BJ (cell line): ENCODE results near the gene TXNDC9. TPM values are rescaled to one million over a fixed set of nuclear protein-coding genes. Genes with fewer than 3 reads are reported as not detected.
"Not testable (repeated sequence)": the region's sequence is repeated elsewhere in the genome, so short reads cannot be mapped to it uniquely, and the experiment has no call there.

Experiments
- CTCF ChIA-PET: fragments of 350-600 bp; formaldehyde crosslinking; extraction: SDS; loops from one replicate; lab custom pipeline; 2021; ENCODE audit warnings: antibody characterized with exemption, inconsistent platforms; lab: Yijun Ruan, JAX
- POLR2A ChIA-PET: fragments of 300-600 bp; sonication (Branson Sonifier 250); formaldehyde crosslinking; extraction: SDS; loops from one replicate; lab custom pipeline; 2021; ENCODE audit warnings: antibody characterized with exemption; lab: Charles Lee
- DNase-seq: peaks from one replicate; pipeline ENCODE4 v3.0.0-alpha.2; 2011; ENCODE audit warnings: low read depth
- H3K27me3 ChIP-seq: 2 replicates; pipeline ENCODE4 v1.6.0; 2011; ENCODE audit warnings: low read length; ENCODE audit not compliant: control insufficient read depth, insufficient read depth
- H3K36me3 ChIP-seq: 2 replicates; pipeline ENCODE4 v1.5.1; 2011; ENCODE audit warnings: low read length; ENCODE audit not compliant: control insufficient read depth, insufficient read depth
- H3K4me3 ChIP-seq: 2 replicates; pipeline ENCODE4 v1.5.1; 2011; ENCODE audit warnings: low read depth, mild to moderate bottlenecking, control low read depth, low read length
- polyA plus RNA-seq: library from polyadenylated mRNA; depleted of rRNA; stranded (reverse); fragments of >200 nt; gene quantifications from 2 replicates; pipeline ENCODE4 v1.2.3, GENCODE V29; 2011; rRNA removed
- TF ChIP-seq, protein P1 (sequence below): IDR thresholded peaks from 2 replicates; pipeline ENCODE4 v1.5.1; 2011; ENCODE audit warnings: low read depth, mild to moderate bottlenecking, control low read depth, inconsistent platforms, low read length, moderate library complexity; ENCODE audit not compliant: insufficient read depth

The TXNDC9 gene
- polyA plus RNA-seq, 1 experiment: 29.2 TPM

DNA sequence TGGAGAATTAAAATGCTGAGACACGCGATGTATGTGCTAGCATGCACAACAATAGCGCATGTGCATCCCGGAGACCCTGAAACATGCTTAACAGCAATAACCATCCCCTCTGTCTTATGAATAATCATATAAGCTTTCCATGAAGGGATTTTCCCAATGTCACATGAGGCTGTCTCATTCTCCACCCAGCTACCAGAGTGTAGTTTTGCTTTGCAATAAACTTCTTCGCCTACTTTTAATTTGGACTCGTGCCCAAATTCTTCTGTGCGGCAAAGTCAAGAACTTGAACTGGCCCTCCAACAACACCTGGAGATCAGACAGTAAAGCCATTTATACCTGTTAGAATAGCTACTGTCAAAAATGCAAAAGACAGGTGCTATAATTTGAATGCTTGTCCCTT is 50.6 kb downstream of the TXNDC9 start:
- Histone ChIP-seq H3K27me3 (no peaks in the 10 kb centered on the region), H3K36me3 (no peaks in the 10 kb centered on the region), H3K4me3 (no peak overlapping the region)
- TF ChIP-seq, protein P1, sequence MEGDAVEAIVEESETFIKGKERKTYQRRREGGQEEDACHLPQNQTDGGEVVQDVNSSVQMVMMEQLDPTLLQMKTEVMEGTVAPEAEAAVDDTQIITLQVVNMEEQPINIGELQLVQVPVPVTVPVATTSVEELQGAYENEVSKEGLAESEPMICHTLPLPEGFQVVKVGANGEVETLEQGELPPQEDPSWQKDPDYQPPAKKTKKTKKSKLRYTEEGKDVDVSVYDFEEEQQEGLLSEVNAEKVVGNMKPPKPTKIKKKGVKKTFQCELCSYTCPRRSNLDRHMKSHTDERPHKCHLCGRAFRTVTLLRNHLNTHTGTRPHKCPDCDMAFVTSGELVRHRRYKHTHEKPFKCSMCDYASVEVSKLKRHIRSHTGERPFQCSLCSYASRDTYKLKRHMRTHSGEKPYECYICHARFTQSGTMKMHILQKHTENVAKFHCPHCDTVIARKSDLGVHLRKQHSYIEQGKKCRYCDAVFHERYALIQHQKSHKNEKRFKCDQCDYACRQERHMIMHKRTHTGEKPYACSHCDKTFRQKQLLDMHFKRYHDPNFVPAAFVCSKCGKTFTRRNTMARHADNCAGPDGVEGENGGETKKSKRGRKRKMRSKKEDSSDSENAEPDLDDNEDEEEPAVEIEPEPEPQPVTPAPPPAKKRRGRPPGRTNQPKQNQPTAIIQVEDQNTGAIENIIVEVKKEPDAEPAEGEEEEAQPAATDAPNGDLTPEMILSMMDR: no peak
- no peak for DNase-seq
- ChIA-PET CTCF (no interaction called here), POLR2A (no interaction called here)

DNA sequence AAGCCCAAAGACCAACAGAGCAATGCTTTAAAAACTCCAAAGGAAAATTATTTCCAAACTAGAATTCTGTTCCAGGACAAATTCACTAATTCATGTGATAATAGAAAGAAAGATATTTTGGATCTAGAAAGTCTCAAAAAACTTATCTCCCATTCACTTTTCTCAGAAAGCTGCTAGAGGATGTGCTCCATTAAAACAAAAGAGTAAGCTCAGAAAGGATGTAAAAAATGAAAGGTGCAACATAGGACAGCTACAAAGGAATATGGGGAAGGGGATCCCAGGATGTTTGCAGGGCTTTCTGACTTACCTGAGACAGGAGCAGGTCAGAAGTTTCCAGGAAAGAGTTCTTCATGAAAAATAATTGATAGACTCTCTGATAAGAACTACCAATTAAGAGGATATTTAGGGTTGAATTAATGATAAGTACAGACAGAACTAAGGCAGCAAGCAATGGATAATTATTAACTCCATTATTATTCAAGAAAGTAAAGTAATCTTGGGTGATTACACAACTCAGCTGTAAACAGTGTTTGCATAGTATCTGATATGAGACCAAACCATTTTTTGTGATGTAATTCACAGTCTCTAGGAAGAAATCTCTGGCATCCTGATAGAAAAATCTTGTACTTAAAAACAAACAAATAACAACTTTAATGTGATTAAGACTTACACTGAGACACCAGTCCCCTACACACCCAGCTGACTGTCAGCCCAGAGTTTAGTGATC is 56.0 kb downstream of the TXNDC9 start:
- ChIA-PET CTCF (no interaction called here), POLR2A (no interaction called here)
- TF ChIP-seq, protein P1: no peak
- DNase-seq: no peak
- H3K4me3 ChIP-seq: no peak overlapping the region
- H3K36me3 ChIP-seq: no peaks in the 10 kb centered on the region
- H3K27me3 ChIP-seq: no peaks in the 10 kb centered on the region

DNA sequence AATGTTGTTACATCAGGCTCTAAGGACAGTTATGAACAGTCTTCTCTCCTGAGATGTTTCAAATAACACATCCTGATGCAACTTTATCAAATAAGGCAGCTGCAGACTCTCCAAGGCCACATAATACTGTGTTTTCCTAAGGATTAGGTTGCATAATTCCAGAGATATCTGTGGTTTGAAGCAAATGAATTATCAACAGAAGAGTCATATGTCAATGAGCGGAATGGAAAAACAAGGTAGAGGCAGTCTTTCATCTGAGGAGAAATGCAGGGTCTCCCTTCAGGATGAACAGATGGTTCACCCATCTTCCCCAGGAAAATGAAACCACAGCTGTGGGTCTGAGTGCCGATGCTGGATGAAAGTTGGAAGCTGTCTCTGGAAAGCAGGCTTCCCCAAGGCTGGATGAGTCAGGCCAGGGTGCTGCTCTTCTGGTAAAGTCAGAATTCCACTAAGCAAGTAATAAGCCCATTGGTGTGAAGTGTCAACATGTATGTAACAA is 57.3 kb downstream of the TXNDC9 start:
- CTCF ChIA-PET: interaction anchor here (1.5 kb wide), 1 partner anchor 18 kb away, joined by 3 read pairs; no protein-coding TSS in a partner anchor

DNA sequence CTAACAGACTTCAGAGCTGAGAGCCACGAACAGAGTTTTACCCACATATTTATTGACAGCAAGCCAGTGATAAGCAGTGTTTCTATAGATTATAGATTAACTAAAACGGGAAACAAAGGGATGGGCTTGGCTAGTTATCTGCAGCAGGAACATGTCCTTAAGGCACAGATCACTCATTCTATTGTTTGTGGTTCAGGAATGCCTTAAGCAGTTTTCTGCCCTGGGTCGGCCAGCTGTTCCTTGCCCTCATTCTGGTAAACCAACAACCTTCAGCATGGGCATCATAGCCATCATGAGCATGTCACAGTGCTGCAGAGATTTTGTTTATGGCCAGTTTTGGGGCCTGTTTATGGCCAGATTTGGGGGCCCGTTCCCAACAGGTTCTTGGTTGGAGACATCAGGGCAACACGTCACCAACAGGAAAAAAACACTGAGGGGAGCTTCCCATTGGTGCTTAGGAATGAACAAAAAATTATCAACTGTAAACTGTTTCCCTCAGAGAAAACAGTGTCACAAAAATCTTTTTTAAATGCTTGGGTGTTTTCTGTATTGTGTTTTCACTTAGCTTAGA is 57.9 kb downstream of the TXNDC9 start:
- H3K4me3 ChIP-seq, H3K36me3 ChIP-seq, H3K27me3 ChIP-seq, DNase-seq, POLR2A ChIA-PET: not testable (repeated sequence)
- CTCF ChIA-PET: interaction anchor here (1.5 kb wide), 1 partner anchor 19 kb away, joined by 3 read pairs; no protein-coding TSS in a partner anchor

More for the DNA sequence above, 57.3 kb downstream of the TXNDC9 start:
- Histone ChIP-seq H3K36me3 (no peaks in the 10 kb centered on the region), H3K4me3 (0 out of 2 replicates have a peak overlapping the region, but pooled peaks have one; percentile 14), H3K27me3 (no peaks in the 10 kb centered on the region)
- TF ChIP-seq, protein P1: no peak
- DNase-seq: peak; percentile 51
- POLR2A ChIA-PET: no interaction called here

DNA sequence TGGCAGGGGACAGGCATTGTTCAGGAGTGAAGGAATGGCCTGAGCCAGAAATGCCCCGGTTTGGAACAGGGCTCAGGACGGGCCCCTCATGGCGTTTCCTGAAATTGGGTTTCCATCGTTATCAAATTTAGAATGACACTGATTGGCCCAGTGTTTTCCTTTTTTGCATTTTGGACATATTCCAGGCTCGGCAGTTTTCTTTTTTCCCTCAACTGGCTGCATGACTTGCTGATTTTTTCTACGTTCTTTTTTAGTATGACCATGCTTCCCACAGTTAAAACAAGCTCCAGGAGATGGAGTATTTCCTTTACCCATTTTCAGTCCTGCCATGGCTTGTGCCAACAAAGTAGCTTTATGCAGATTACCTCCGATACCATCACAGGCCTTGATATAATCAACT is 60.3 kb downstream of the TXNDC9 start:
- ChIA-PET POLR2A (no interaction called here), CTCF (no interaction called here)
- no peaks in the 10 kb centered on the region for H3K27me3 ChIP-seq
- TF ChIP-seq, protein P1: no peak
- H3K4me3 ChIP-seq: no peak overlapping the region
- DNase-seq: no peak
- no peaks in the 10 kb centered on the region for H3K36me3 ChIP-seq

Other genes starting within 250 kb of the TXNDC9 start
- gene C2orf15, start 194.6 kb downstream of the TXNDC9 start, polyA plus RNA-seq: not detected in 2 replicates
- 0.42 and 1.2 TPM in 2 replicates for gene TSGA10, start 181.4 kb downstream of the TXNDC9 start, polyA plus RNA-seq
- gene LIPT1, start 181.4 kb downstream of the TXNDC9 start, polyA plus RNA-seq: 2.4 and 3.8 TPM in 2 replicates
- 7.9 and 15.0 TPM in 2 replicates for gene MITD1, start 155.3 kb downstream of the TXNDC9 start, polyA plus RNA-seq
- gene MRPL30, start 155.1 kb downstream of the TXNDC9 start, polyA plus RNA-seq: 14.0 and 24.1 TPM in 2 replicates
- gene LYG2, start 80.7 kb downstream of the TXNDC9 start, polyA plus RNA-seq: not detected in 2 replicates
- 0.70 and 0.85 TPM in 2 replicates for gene LYG1, start 35.1 kb downstream of the TXNDC9 start, polyA plus RNA-seq
- 4.8 and 12.1 TPM in 2 replicates for gene EIF5B, start 1.1 kb upstream of the TXNDC9 start, polyA plus RNA-seq
- 17.9 and 23.5 TPM in 2 replicates for gene REV1, start 153.7 kb upstream of the TXNDC9 start, polyA plus RNA-seq